Fibroblast of skin of back (primary cell): ENCODE results near the gene APOA4.
A peak's percentile ranks its signal among the peaks of the same experiment; 100 is the strongest.
"Not testable (repeated sequence)": the region's sequence is repeated elsewhere in the genome, so short reads cannot be mapped to it uniquely, and the experiment has no call there.

ENCODE experiments used
- DNase-seq: peaks from one replicate; pipeline ENCODE4 v3.0.0-alpha.2; 2013

APOA4 gene

DNA sequence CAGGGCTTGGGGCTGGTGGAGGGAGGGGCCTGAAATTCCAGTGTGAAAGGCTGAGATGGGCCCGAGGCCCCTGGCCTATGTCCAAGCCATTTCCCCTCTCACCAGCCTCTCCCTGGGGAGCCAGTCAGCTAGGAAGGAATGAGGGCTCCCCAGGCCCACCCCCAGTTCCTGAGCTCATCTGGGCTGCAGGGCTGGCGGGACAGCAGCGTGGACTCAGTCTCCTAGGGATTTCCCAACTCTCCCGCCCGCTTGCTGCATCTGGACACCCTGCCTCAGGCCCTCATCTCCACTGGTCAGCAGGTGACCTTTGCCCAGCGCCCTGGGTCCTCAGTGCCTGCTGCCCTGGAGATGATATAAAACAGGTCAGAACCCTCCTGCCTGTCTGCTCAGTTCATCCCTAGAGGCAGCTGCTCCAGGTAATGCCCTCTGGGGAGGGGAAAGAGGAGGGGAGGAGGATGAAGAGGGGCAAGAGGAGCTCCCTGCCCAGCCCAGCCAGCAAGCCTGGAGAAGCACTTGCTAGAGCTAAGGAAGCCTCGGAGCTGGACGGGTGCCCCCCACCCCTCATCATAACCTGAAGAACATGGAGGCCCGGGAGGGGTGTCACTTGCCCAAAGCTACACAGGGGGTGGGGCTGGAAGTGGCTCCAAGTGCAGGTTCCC, 6.5 kb upstream of the APOA4 start, which contains the start of gene APOC3:
Gene APOC3, plus strand, starts transcription at position 383 of the 659 bp plus-strand sequence. CDS start 676 bp downstream, outside the sequence.
- peak; percentile 75 for DNase-seq

DNA sequence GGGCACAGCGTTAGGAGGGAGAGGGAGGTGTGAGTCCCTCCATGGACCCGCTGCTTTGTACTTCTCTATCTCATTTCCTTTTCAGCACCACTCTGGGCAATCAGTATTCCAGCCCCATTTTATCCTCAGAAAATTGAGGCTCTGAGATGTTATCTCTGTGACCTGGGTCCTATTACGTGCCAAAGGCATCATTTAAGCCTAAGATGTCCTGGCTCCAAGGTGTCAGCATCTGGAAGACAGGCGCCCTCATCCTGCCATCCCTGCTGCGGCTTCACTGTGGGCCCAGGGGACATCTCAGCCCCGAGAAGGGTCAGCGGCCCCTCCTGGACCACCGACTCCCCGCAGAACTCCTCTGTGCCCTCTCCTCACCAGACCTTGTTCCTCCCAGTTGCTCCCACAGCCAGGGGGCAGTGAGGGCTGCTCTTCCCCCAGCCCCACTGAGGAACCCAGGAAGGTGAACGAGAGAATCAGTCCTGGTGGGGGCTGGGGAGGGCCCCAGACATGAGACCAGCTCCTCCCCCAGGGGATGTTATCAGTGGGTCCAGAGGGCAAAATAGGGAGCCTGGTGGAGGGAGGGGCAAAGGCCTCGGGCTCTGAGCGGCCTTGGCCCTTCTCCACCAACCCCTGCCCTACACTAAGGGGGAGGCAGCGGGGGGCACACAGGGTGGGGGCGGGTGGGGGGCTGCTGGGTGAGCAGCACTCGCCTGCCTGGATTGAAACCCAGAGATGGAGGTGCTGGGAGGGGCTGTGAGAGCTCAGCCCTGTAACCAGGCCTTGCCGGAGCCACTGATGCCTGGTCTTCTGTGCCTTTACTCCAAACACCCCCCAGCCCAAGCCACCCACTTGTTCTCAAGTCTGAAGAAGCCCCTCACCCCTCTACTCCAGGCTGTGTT, 5.8 kb upstream of the APOA4 start:
- DNase-seq, result no peak

GRCh38 chr11:116827461-116827860, 4.4 kb upstream of the APOA4 start:
- no peak for DNase-seq

GRCh38 chr11:116826751-116827431, 3.8 kb upstream of the APOA4 start:
- no peak for DNase-seq

- no peak for DNase-seq
Measured at GRCh38 chr11:116825854-116826750, 3.0 kb upstream of the APOA4 start.

DNA sequence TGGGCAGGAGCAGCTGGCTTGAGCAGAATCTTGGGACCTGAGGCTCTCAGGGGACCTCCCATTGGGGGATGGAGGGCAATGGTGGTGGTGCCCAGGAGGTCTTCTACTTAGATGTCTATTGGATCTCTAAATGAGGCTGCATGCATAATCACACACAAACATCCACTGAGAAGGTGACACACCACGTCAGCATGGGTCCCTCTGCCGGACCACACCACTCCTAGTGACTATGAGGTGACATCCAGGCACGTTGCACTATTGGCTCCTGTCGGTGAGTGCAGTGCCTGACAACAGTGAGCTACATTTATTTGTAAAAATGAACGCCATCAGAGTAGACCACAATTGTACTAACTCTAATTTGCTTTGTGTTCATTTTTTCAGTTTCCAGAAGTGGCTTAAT, 2.3 kb upstream of the APOA4 start:
- no peak for DNase-seq

- no peak for DNase-seq
Measured at GRCh38 chr11:116822575-116822974, 529 bp downstream of the APOA4 start.

DNA sequence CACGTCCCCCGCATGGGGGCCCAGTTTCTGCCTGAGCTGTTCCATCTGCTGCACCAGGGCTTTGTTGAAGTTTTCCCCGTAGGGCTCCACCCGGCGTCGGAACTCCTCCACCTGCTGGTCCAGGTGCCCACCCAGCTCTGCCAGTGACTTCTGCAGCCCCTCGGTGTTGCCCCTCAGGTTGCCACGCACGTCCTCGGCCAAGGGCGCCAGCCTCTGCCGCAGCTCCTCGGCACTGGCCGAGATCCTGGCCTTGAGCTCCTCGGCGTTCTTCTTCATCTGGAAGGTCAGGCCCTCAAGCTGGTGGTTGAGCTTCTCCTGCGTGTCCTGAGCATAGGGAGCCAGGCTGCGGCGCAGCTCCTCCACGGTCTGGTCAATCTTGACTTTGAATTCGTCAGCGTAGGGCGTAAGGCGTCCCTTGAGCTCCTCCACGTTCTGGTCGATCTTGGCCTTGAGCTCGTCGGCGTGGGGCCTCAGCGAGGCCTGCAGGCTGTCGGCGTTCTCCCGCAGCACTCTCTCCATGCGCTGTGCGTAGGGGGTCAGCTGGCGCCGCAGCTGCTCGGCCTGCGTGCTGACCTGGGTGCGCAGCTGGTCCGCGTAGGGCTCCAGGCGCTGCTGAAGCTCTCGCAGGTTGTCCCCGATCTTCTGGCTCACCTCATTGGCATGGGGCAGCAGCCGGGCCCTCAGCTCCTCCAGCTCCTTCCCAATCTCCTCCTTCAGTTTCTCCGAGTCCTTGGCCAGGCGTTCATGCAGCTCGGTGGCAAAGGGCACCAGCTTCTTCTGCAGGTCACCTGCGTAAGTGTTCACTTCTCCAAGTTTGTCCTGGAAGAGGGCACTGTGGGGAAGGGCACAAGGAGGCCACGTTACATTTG, 1.8 kb downstream of the APOA4 start:
- DNase-seq, result no peak

GRCh38 chr11:116819049-116819448, 4.1 kb downstream of the APOA4 start:
- DNase-seq, result no peak

DNA sequence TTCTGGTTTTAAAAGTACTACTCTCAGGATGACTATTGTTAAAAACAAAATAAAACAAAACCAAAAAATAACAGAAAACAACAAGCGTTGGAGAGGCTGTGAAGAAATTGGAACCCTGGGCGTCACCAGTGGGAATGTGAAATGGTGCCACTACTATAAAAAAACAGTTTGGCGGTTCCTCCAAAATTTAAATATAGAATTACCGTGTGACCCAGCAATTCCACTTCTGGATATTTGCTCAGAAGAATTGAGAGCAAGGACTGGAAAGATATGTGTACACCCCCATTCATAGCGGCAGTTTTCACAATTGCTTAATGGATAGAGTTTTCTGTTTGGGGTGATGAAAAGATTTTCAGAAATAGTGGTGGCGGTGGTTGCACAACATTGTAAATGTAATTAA, 8.6 kb downstream of the APOA4 start:
- no peak for DNase-seq

- no peak for DNase-seq
Measured at GRCh38 chr11:116813781-116814471, 9.2 kb downstream of the APOA4 start.

DNA sequence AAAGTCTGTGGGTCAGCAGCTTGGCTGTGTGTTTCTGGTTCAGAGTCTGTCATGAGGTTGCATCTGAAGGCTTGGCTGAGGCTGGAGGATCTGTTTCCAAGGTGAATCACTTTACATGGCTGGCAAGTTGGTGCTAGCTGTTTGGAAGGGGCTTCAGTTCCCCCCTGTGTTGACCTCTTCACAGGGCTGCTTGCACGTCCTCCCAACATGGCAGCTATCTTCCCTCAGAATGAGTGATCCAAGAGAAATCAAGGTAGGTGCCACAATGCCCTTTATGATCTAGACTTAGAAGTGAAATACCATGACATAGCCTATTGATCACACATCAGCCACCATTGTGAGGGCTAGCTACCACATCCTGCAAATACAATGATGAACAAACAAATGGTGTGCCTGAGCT, 9.9 kb downstream of the APOA4 start:
- DNase-seq, result no peak

DNA sequence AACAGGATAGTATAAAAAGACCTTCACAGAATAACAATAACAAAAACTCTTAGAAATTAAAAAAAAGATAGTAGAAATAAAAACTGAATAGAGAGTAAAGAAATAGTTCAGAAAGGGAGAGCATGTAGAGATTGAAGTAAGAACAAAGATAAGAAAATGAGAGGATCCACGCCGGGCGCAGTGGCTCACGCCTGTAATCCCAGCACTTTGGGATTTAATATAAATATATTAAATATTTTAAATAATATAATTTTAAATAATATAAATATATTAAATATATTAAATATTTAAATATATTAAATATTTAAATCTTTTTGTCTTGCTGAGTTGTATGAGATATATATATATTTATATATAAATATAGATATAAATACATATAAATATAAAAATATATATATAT, 11.0 kb downstream of the APOA4 start:
- DNase-seq, result no peak

GRCh38 chr11:116811194-116811593, 11.9 kb downstream of the APOA4 start:
- no peak for DNase-seq

- DNase-seq, result no peak
Measured at GRCh38 chr11:116808262-116809175, 14.6 kb downstream of the APOA4 start.

- DNase-seq, result no peak
Measured at GRCh38 chr11:116807601-116808261, 15.4 kb downstream of the APOA4 start.

GRCh38 chr11:116804001-116804400, 19.1 kb downstream of the APOA4 start:
- DNase-seq, result no peak

GRCh38 chr11:116801662-116802061, 21.4 kb downstream of the APOA4 start:
- not testable (repeated sequence) for DNase-seq

DNA sequence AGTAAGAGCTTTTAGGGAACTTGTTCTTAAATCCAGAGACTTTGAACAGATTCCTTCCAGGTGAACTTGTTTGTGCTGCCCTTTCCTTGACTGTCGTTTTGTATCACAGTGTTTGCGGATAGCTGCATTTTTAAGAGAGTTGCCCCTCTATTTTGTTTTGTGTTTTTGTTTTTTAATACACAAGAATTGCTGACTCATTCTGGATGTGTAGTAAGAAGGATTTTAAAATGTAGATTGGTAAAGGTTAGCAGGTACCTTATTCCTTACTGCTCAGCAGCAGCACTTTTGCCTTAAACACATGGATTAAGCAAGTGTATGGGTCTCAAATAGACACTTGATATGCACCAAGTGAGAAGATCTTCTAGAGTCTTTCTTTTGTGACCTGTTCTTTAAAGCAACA, 22.5 kb downstream of the APOA4 start:
- no peak for DNase-seq
